BJ (cell line): ENCODE results near the gene TRAPPC1. TPM values are rescaled to one million over a fixed set of nuclear protein-coding genes. Genes with fewer than 3 reads are reported as not detected.

Experiments
- CTCF ChIA-PET: fragments of 350-600 bp; formaldehyde crosslinking; extraction: SDS; loops from one replicate; lab custom pipeline; 2021; ENCODE audit warnings: antibody characterized with exemption, inconsistent platforms; lab: Yijun Ruan, JAX
- POLR2A ChIA-PET: fragments of 300-600 bp; sonication (Branson Sonifier 250); formaldehyde crosslinking; extraction: SDS; loops from one replicate; lab custom pipeline; 2021; ENCODE audit warnings: antibody characterized with exemption; lab: Charles Lee
- DNase-seq: peaks from one replicate; pipeline ENCODE4 v3.0.0-alpha.2; 2011; ENCODE audit warnings: low read depth
- H3K27me3 ChIP-seq: 2 replicates; pipeline ENCODE4 v1.6.0; 2011; ENCODE audit warnings: low read length; ENCODE audit not compliant: control insufficient read depth, insufficient read depth
- H3K36me3 ChIP-seq: 2 replicates; pipeline ENCODE4 v1.5.1; 2011; ENCODE audit warnings: low read length; ENCODE audit not compliant: control insufficient read depth, insufficient read depth
- H3K4me3 ChIP-seq: 2 replicates; pipeline ENCODE4 v1.5.1; 2011; ENCODE audit warnings: low read depth, mild to moderate bottlenecking, control low read depth, low read length
- CTCF ChIP-seq: IDR thresholded peaks from 2 replicates; pipeline ENCODE4 v1.5.1; 2011; ENCODE audit warnings: low read depth, mild to moderate bottlenecking, control low read depth, inconsistent platforms, low read length, moderate library complexity; ENCODE audit not compliant: insufficient read depth
- polyA plus RNA-seq: library from polyadenylated mRNA; depleted of rRNA; stranded (reverse); fragments of >200 nt; gene quantifications from 2 replicates; pipeline ENCODE4 v1.2.3, GENCODE V29; 2011

Gene TRAPPC1
- polyA plus RNA-seq, 1 experiment = 264 TPM

DNA sequence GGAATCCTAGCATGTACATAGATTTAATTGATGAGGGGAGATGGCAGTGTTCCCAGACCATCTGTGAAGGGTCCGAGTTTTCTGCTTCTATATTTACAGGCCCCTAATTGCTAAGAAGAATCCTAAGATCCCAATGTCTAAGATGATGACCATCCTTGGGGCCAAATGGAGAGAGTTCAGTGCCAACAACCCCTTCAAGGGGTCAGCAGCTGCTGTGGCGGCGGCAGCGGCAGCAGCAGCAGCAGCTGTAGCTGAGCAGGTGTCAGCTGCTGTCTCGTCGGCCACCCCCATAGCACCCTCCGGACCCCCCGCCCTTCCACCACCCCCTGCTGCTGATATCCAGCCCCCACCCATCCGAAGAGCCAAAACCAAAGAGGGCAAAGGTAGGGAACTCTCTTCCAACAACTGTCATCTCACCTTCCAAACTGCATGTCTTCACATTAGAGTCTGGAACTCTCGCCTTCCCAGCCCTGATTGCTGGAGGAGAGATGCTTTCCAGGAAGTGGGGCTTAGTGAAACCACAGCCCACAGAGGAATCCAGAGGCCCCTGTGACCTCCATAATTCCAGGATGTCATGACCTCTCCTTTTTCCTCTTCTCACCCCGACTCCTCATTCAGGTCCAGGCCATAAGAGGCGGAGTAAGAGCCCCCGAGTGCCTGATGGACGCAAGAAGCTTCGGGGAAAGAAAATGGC lies 38.4 kb downstream of the TRAPPC1 start:
- no peaks in the 10 kb centered on the region for H3K27me3 ChIP-seq
- DNase-seq = no peak
- no peak overlapping the region for H3K4me3 ChIP-seq
- no peak for TF ChIP-seq CTCF
- H3K36me3 ChIP-seq = peaks cover 50% of the 10 kb centered on the region
- POLR2A ChIA-PET = no interaction called here
- CTCF ChIA-PET = interaction anchor here (0.8 kb wide), 1 partner anchor 19 kb away, joined by 3 read pairs; no protein-coding TSS in a partner anchor

- peak; percentile 40 for DNase-seq
- peaks cover 26% of the 10 kb centered on the region for H3K36me3 ChIP-seq
- H3K27me3 ChIP-seq = no peaks in the 10 kb centered on the region
- no peak overlapping the region for H3K4me3 ChIP-seq
- POLR2A ChIA-PET = interaction anchor here (0.6 to 0.7 kb wide), 2 partner anchors 42 to 83 kb away, joined by 3 to 5 read pairs; partner anchors contain the start of genes CNTROB and TRAPPC1
- peak; percentile 58 for TF ChIP-seq CTCF
- CTCF ChIA-PET = interaction anchor here (0.8 to 2.7 kb wide), 7 partner anchors 9 to 272 kb away, joined by 3 to 9 read pairs (median 4); partner anchors contain the start of gene RNF227
These were observed 42.4 kb downstream of the TRAPPC1 start for GRCh38 chr17:7889166-7889955.

DNA sequence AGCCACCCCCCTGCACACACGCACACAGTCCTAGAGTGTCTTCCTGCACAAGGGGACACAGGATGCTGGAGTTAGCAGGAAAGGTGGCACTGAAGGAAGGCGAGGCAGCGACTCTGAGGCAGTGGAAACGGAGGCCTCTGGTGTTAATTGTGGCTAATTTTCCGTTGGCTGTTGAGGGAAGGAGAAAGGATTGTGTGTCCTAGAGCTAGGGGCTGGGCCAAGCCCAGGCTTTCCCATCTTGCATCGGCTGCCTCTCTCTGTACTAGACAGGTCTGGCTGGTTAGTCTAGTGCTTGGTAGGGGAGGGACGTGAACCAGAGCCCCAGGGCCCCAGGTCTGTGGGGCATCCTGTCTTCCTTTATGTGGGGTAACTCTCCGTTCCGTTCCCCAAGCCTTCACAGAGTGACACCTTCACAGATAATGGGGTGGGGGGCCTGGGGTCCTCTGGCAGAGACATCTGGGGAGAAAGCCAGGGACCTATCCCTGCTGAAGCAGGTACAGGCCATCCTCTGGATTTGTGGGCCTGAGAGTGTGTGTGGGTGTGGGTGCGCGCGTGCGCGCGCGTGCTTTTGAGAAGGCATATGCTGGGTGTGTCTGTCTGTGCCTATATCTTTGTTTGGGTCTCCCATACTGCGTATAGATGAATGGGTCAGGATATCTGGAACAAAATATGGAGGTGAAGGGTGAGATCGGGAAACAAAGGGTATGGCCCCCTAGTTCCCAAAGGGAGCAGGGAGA lies 43.4 kb downstream of the TRAPPC1 start, which contains the start of gene CHD3:
Gene CHD3, plus strand, starts transcription at position 606 of the 737 bp plus-strand sequence. CDS start 212 bp downstream, outside the sequence.
- peak within 1 kb of the TSS; percentile 50 for H3K4me3 ChIP-seq
- TF ChIP-seq CTCF = no peak
- ChIA-PET POLR2A (no interaction called here), CTCF (interaction anchor here (0.8 to 2.7 kb wide), 7 partner anchors 10 to 271 kb away, joined by 3 to 9 read pairs (median 4); partner anchors contain the start of gene RNF227)
- DNase-seq = no peak
- no peaks in the 10 kb centered on the region for H3K27me3 ChIP-seq
- H3K36me3 ChIP-seq = peaks cover 16% of the 10 kb centered on the region

DNA sequence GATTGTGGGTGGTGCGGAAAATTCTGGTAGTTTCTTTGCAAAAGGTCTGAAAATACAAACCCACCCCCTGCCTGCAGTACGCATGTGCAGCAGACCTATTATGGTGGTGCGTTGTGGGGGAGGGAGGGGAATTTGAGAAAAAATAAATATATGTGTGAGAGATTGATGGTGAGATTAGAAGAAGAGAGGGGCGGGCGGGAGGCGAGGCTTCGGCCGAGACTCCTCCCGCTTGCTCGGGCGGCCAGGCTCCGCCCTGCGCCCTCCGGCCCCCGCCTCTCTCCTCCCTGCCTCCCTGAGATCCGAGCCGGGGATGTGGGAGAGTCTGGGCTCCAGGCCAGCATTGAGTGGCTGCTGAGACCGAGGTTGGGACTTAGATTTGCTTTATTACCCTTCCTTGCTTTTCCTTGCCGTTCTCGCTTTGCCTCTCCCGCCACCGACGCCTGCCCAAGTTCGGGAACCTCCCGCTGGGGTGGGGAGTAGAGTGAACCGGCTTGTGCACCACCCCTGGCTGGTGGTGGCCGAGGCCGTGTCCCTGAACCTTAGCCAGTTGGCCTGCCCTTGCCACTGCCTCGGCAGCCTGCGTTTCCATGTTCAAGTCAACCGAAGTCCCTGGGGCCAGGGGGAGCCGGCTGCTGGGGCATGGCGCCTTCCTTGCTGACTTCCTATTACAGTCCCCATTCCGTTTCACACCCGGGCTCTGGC lies 44.1 kb downstream of the TRAPPC1 start:
- ChIA-PET POLR2A (no interaction called here), CTCF (interaction anchor here (2.7 kb wide), 1 partner anchor 102 kb away, joined by 9 read pairs; no protein-coding TSS in a partner anchor)
- Histone ChIP-seq H3K36me3 (peaks cover 14% of the 10 kb centered on the region), H3K4me3 (peak overlapping the region; percentile 74), H3K27me3 (no peaks in the 10 kb centered on the region)
- TF ChIP-seq CTCF = no peak
- peak; percentile 88 for DNase-seq
